IMR-90 (cell line): ENCODE results near the gene TRAF7. TPM values are rescaled to one million over a fixed set of nuclear protein-coding genes. Genes with fewer than 3 reads are reported as not detected.

Experiments
- ATAC-seq: fragments of 200-7000 bp; cut with Tn5 transposase; 2 replicates; pipeline ENCODE4 v1.9.1; 2020; ENCODE audit warnings: low read depth, mild to moderate bottlenecking, moderate library complexity
- BruUV-seq: library from RNA; stranded (reverse); fragments of 400-500 nt; replicated peaks from 2 replicates; lab custom pipeline; 2021; lab: Mats Ljungman, UMichigan
- CTCF ChIA-PET: fragments of 300-600 bp; formaldehyde crosslinking; extraction: SDS; loops from one replicate; lab custom pipeline; 2021; ENCODE audit warnings: antibody characterized with exemption; lab: Yijun Ruan, JAX
- POLR2A ChIA-PET: fragments of 300-600 bp; sonication (Branson Sonifier 250); formaldehyde crosslinking; loops from one replicate; lab custom pipeline; 2022; ENCODE audit warnings: antibody characterized with exemption; ENCODE audit not compliant: unreplicated experiment; lab: Charles Lee
- DNase-seq: peaks from one replicate; pipeline ENCODE4 v3.0.0; 2013
- H2AFZ ChIP-seq: replicated peaks from 2 replicates; pipeline ENCODE3; 2013; ENCODE audit warnings: low read length, mild to moderate bottlenecking; ENCODE audit not compliant: poor library complexity
- H2AK5ac ChIP-seq: 2 replicates; pipeline ENCODE4 v1.6.1; 2013; ENCODE audit warnings: low read depth, low read length, inconsistent platforms
- H2AK9ac ChIP-seq: replicated peaks from 2 replicates; pipeline ENCODE3; 2013; ENCODE audit warnings: mild to moderate bottlenecking, low read depth, low read length, moderate library complexity; ENCODE audit not compliant: poor library complexity
- H2BK120ac ChIP-seq: 2 replicates; pipeline ENCODE4 v1.6.1; 2013; ENCODE audit warnings: low read depth, low read length, inconsistent platforms
- H2BK15ac ChIP-seq: 3 replicates; pipeline ENCODE4 v1.6.1; 2013; ENCODE audit warnings: low read depth, low read length, inconsistent platforms
- H2BK20ac ChIP-seq: 2 replicates; pipeline ENCODE4 v1.6.1; 2013; ENCODE audit warnings: low read depth, mild to moderate bottlenecking, inconsistent platforms, low read length, moderate library complexity
- H2BK5ac ChIP-seq: 2 replicates; pipeline ENCODE4 v1.6.1; 2013; ENCODE audit warnings: mild to moderate bottlenecking, low read depth, low read length, inconsistent platforms; ENCODE audit not compliant: poor library complexity, severe bottlenecking
- H3K14ac ChIP-seq: replicated peaks from 2 replicates; pipeline ENCODE4 v1.6.1; 2013; ENCODE audit warnings: low read depth, low read length, inconsistent platforms
- H3K18ac ChIP-seq: 2 replicates; pipeline ENCODE4 v1.6.1; 2013; ENCODE audit warnings: low read depth, low read length, control low read depth
- H3K23ac ChIP-seq: 2 replicates; pipeline ENCODE4 v1.6.1; 2013; ENCODE audit warnings: low read depth, low read length, inconsistent platforms
- H3K27ac ChIP-seq: 2 replicates; pipeline ENCODE4 v1.5.1; 2013; ENCODE audit warnings: mild to moderate bottlenecking, control low read depth, low read length; ENCODE audit not compliant: insufficient read depth
- H3K27me3 ChIP-seq: 2 replicates; pipeline ENCODE4 v1.6.1; 2013; ENCODE audit warnings: low read length; ENCODE audit not compliant: control insufficient read depth, insufficient read depth
- H3K36me3 ChIP-seq: 2 replicates; pipeline ENCODE4 v1.6.1; 2013; ENCODE audit warnings: low read length, mixed read lengths; ENCODE audit not compliant: control insufficient read depth, insufficient read depth
- H3K4ac ChIP-seq: 2 replicates; pipeline ENCODE4 v1.6.1; 2013; ENCODE audit warnings: low read depth, low read length, inconsistent platforms
- H3K4me1 ChIP-seq: 2 replicates; pipeline ENCODE4 v1.6.1; 2013; ENCODE audit warnings: low read length, mixed read lengths; ENCODE audit not compliant: control insufficient read depth, insufficient read depth
- H3K4me2 ChIP-seq: 2 replicates; pipeline ENCODE4 v1.6.1; 2013; ENCODE audit warnings: low read depth, mild to moderate bottlenecking, control low read depth, low read length, moderate library complexity
- H3K4me3 ChIP-seq: 2 replicates; pipeline ENCODE4 v1.5.1; 2013; ENCODE audit warnings: low read depth, mild to moderate bottlenecking, control low read depth, low read length, moderate library complexity; ENCODE audit not compliant: insufficient read depth
- H3K56ac ChIP-seq: 2 replicates; pipeline ENCODE4 v1.6.1; 2013; ENCODE audit warnings: low read length, inconsistent platforms; ENCODE audit not compliant: insufficient read depth; ENCODE audit errors: extremely low read depth
- H3K79me1 ChIP-seq, 2 experiments: 2 replicates each; pipeline ENCODE4 v1.6.1; 2013; ENCODE audit warnings: low read length in 2 of 2, inconsistent platforms in 1 of 2, low read depth in 1 of 2
- H3K9ac ChIP-seq: 2 replicates; pipeline ENCODE4 v1.6.1; 2013; ENCODE audit warnings: low read depth, low read length, control low read depth
- H3K9me1 ChIP-seq: 2 replicates; pipeline ENCODE4 v1.6.1; 2013; ENCODE audit warnings: low read length, inconsistent platforms; ENCODE audit not compliant: insufficient read depth
- H3K9me3 ChIP-seq: 2 replicates; pipeline ENCODE4 v1.6.1; 2013; ENCODE audit warnings: low read length; ENCODE audit not compliant: control insufficient read depth, insufficient read depth
- H4K20me1 ChIP-seq: 2 replicates; pipeline ENCODE4 v1.6.1; 2013; ENCODE audit warnings: low read length, inconsistent platforms; ENCODE audit not compliant: insufficient read depth
- H4K5ac ChIP-seq: 2 replicates; pipeline ENCODE4 v1.6.1; 2013; ENCODE audit warnings: mild to moderate bottlenecking, low read depth, low read length, control low read depth
- H4K8ac ChIP-seq, 2 experiments: 2 replicates each; pipeline ENCODE4 v1.6.1; 2013; ENCODE audit warnings: low read depth in 2 of 2, low read length in 2 of 2, control low read depth in 1 of 2, inconsistent platforms in 1 of 2
- H4K91ac ChIP-seq: 2 replicates; pipeline ENCODE4 v1.6.1; 2013; ENCODE audit warnings: low read depth, low read length, inconsistent platforms; ENCODE audit not compliant: insufficient read depth
- BHLHE40 ChIP-seq: fragments of 150-350 bp; IDR thresholded peaks from 2 replicates; pipeline ENCODE4 v1.6.1; 2016; ENCODE audit warnings: mild to moderate bottlenecking, low read depth, low read length
- CEBPB ChIP-seq: IDR thresholded peaks from 2 replicates; pipeline ENCODE4 v1.6.1; 2012; ENCODE audit warnings: low read depth, low read length, improper control_type of control experiment
- CHD1 ChIP-seq: IDR thresholded peaks from 2 replicates; pipeline ENCODE4 v1.6.1; 2012; ENCODE audit warnings: low read depth, low read length, improper control_type of control experiment
- MAFK ChIP-seq: IDR thresholded peaks from 2 replicates; pipeline ENCODE4 v1.6.1; 2012; ENCODE audit warnings: low read depth, low read length, improper control_type of control experiment
- MAZ ChIP-seq: IDR thresholded peaks from 2 replicates; pipeline ENCODE4 v1.6.1; 2012; ENCODE audit warnings: low read depth, mild to moderate bottlenecking, low read length, improper control_type of control experiment, moderate library complexity, borderline replicate concordance
- MXI1 ChIP-seq: IDR thresholded peaks from 2 replicates; pipeline ENCODE4 v1.6.1; 2012; ENCODE audit warnings: low read depth, mild to moderate bottlenecking, low read length, moderate library complexity, borderline replicate concordance
- NFE2L2 ChIP-seq: fragments of 150-350 bp; IDR thresholded peaks from 2 replicates; pipeline ENCODE4 v1.6.1; 2016; ENCODE audit warnings: low read depth, mild to moderate bottlenecking, low read length
- POLR2A ChIP-seq: IDR thresholded peaks from 2 replicates; pipeline ENCODE4 v1.6.1; 2012; ENCODE audit warnings: mild to moderate bottlenecking, low read depth, low read length
- RAD21 ChIP-seq: IDR thresholded peaks from 2 replicates; pipeline ENCODE4 v1.6.1; 2012; ENCODE audit warnings: low read length, improper control_type of control experiment
- RCOR1 ChIP-seq: IDR thresholded peaks from 2 replicates; pipeline ENCODE4 v1.6.1; 2012; ENCODE audit warnings: mild to moderate bottlenecking, low read length, improper control_type of control experiment; ENCODE audit not compliant: insufficient replicate concordance
- RFX5 ChIP-seq: IDR thresholded peaks from 2 replicates; pipeline ENCODE4 v1.8.0; 2012; ENCODE audit warnings: low read depth, mild to moderate bottlenecking, low read length, moderate library complexity
- SMC3 ChIP-seq: fragments of 150-350 bp; IDR thresholded peaks from 2 replicates; pipeline ENCODE4 v1.6.1; 2016; ENCODE audit warnings: low read depth, mild to moderate bottlenecking, antibody characterized with exemption, low read length, moderate library complexity
- WGBS, 2 experiments: methylation state at CpG; one replicate each; pipeline versions ENCODE4 v1.1.5 to v1.1.7; 2013; ENCODE audit warnings: missing lambda C conversion rate in 2 of 2; ENCODE audit not compliant: insufficient read length in 1 of 2; ENCODE audit errors: extremely low coverage in 2 of 2; 5-methylcytosine and 5-hydroxymethylcytosine counted together
- dilution Hi-C: fragments of 300-500 bp; cut with HindIII; formaldehyde crosslinking; loops from one replicate; pipeline ENCODE4 v1.14.3; 2018; ENCODE audit warnings: low sequenced_read_pairs; ENCODE audit not compliant: unreplicated experiment
- in situ Hi-C: fragments of 300-500 bp; cut with MboI; formaldehyde crosslinking; loops from 3 replicates; pipeline ENCODE4 v1.14.3; 2019; ENCODE audit warnings: low sequenced_read_pairs, inconsistent platforms, mixed read lengths
- intact Hi-C: fragments of 100-400 bp; cut with micrococcal nuclease; formaldehyde crosslinking; loops from 2 replicates; pipeline ENCODE4 v1.10.0; 2022
- polyA plus RNA-seq, 3 experiments: library from polyadenylated mRNA; depleted of rRNA; stranded (reverse); fragments of >200 nt; gene quantifications; 2 replicates each; pipeline ENCODE4 v1.2.3, GENCODE V29; 2012; ENCODE audit warnings: low replicate concordance in 1 of 3
- total RNA-seq: library from RNA; depleted of rRNA; stranded (reverse); fragments of >200 nt; gene quantifications from 2 replicates; pipeline ENCODE4 v1.2.3, GENCODE V29; 2012
- TF ChIP-seq, protein P1 (sequence below): fragments of 150-350 bp; IDR thresholded peaks from 2 replicates; pipeline ENCODE4 v1.6.1; 2017; ENCODE audit warnings: mild to moderate bottlenecking, antibody characterized with exemption, low read length, low read depth
- TF ChIP-seq, protein P2 (sequence below): fragments of 150-350 bp; IDR thresholded peaks from 2 replicates; pipeline ENCODE4 v1.6.1; 2016; ENCODE audit warnings: low read depth, mild to moderate bottlenecking, low read length, moderate library complexity, borderline replicate concordance

Gene TRAF7
- total and polyA plus RNA-seq, 2 of the 4 experiments (the other 2 are of a cell fraction): 29.6 to 52.6 TPM

DNA sequence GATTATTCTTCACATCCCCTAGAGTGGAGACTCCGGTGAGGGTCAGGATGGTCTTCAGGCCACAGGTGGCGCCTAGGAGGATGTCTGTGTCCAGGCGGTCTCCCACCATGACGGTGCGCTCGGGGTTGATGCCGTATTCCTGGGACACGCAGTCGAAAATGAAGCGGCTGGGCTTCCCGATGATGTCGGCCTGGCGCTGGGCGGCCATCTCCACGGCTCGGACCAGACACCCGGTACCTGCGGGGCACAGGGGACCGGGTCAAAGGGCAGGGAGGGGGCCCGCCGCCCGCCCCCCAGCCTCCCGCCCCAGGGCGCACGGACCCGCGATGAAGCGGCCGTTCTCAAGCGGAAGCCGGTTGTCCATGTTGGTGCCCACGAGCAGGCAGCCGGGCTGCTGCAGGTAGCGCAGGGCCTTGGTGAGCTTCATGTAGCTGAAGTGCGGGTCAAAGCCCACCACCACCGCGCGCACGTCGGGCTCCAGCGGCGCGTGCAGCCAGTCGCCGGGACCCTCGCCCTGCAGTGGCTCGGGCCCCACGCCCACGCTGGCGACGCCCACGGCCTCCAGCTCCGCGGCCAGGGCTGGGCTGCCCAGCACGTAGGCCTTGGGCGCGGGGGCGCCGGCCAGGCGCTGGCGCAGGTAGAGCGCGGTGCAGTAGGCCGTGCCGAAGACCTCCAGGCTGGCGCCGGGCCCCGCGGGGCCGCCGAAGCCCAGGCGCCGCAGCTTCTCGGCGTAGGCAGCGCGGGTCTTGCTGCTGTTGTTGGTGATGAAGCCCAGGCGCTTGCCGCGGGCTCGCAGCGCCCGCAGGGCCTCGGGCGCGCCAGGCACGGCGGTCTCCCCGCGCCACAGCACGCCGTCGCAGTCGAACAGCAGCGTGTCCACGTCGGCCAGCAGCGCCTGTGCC lies 58.5 kb downstream of the TRAF7 start:
- no TSS peak for BruUV-seq
- 0 out of 2 replicates have a peak overlapping the region, but pooled peaks have one; percentile 48 for H3K4ac ChIP-seq
- peak overlapping the region; percentile 28; the same call in 1 of the 2 replicates for H3K27ac ChIP-seq
- no peaks in the 10 kb centered on the region for H3K27me3 ChIP-seq
- H3K9ac ChIP-seq: peak overlapping the region; percentile 65
- no peak overlapping the region for H2BK15ac ChIP-seq
- no peak overlapping the region for H2BK120ac ChIP-seq
- no peaks in the 10 kb centered on the region for H3K9me3 ChIP-seq
- peak overlapping the region; percentile 50; the same call in 1 of the 2 replicates for H2AK5ac ChIP-seq
- H3K36me3 ChIP-seq: peaks cover 7% of the 10 kb centered on the region
- ChIA-PET POLR2A (interaction anchor here (0.6 kb wide), 1 partner anchor 33 kb away, joined by 3 read pairs; no protein-coding TSS in a partner anchor), CTCF (interaction anchor here (0.8 kb wide), 1 partner anchor 291 kb away, joined by 3 read pairs; no protein-coding TSS in a partner anchor)
- no peak overlapping the region for H4K5ac ChIP-seq
- no peak overlapping the region for H3K18ac ChIP-seq
- peaks cover 7% of the 10 kb centered on the region for H3K4me1 ChIP-seq
- ATAC-seq: peak; percentile 2
- H2AK9ac ChIP-seq: peak overlapping the region; percentile 93
- peaks cover 12% of the 10 kb centered on the region for H4K20me1 ChIP-seq
- H3K4me3 ChIP-seq: peak overlapping the region; percentile 67
- H3K56ac ChIP-seq: no peak overlapping the region
- intact Hi-C loops (no loop called here), dilution Hi-C loops (no loop called here), in situ Hi-C loops (no loop called here)
- no peak overlapping the region for H2BK20ac ChIP-seq
- peak overlapping the region; percentile 98 for H2AFZ ChIP-seq
- peak overlapping the region; percentile 72 for H3K23ac ChIP-seq
- H3K14ac ChIP-seq: peak overlapping the region; percentile 6; the same call in 1 of the 2 replicates
- no peak for DNase-seq
- peak overlapping the region in 1 of 2 experiments; percentile 61; a peak in 1 of 4 replicates for H4K8ac ChIP-seq
- peak overlapping the region; percentile 80 for H3K4me2 ChIP-seq
- peaks cover 14 to 30% of the 10 kb centered on the region in 2 experiments for H3K79me1 ChIP-seq
- no peaks in the 10 kb centered on the region for H3K9me1 ChIP-seq
- 0% methylated on average over 44 of the region's 98 CpGs; no CpG with 5 or more reads in 1 of the 2 experiments for WGBS, 2 experiments
- H4K91ac ChIP-seq: no peak overlapping the region
- H2BK5ac ChIP-seq: peak overlapping the region; percentile 43
- no peak for TF ChIP-seq MAFK
- no peak for TF ChIP-seq CHD1
- TF ChIP-seq MAZ: no peak
- no peak for TF ChIP-seq RFX5
- TF ChIP-seq POLR2A: no peak
- TF ChIP-seq MXI1: no peak
- TF ChIP-seq, protein P1, sequence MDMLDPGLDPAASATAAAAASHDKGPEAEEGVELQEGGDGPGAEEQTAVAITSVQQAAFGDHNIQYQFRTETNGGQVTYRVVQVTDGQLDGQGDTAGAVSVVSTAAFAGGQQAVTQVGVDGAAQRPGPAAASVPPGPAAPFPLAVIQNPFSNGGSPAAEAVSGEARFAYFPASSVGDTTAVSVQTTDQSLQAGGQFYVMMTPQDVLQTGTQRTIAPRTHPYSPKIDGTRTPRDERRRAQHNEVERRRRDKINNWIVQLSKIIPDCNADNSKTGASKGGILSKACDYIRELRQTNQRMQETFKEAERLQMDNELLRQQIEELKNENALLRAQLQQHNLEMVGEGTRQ: no peak
- TF ChIP-seq, protein P2, sequence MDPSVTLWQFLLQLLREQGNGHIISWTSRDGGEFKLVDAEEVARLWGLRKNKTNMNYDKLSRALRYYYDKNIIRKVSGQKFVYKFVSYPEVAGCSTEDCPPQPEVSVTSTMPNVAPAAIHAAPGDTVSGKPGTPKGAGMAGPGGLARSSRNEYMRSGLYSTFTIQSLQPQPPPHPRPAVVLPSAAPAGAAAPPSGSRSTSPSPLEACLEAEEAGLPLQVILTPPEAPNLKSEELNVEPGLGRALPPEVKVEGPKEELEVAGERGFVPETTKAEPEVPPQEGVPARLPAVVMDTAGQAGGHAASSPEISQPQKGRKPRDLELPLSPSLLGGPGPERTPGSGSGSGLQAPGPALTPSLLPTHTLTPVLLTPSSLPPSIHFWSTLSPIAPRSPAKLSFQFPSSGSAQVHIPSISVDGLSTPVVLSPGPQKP: no peak
- TF ChIP-seq CEBPB: no peak
- TF ChIP-seq RCOR1: no peak
- no peak for TF ChIP-seq NFE2L2
- no peak for TF ChIP-seq RAD21
- no peak for TF ChIP-seq BHLHE40
- no peak for TF ChIP-seq SMC3
